ENCODE measurements around the gene NOL9. TPM values are rescaled to one million over a fixed set of nuclear protein-coding genes. Genes with fewer than 3 reads are reported as not detected.

Gene NOL9
- total and polyA plus RNA-seq, 2 of the 13 experiments (the other 11 are each of a cell fraction or from before 2014, with no cell fraction given) = 18.0 to 24.7 TPM

GRCh38 chr1:6582370-6582769 lies 28.1 kb upstream of the NOL9 start (continued):
- TF ChIP-seq MEIS2 (CRISPR knock-in tag; IDR thresholded peaks at IDR 0.05) = 0 out of 2 replicates have a peak, but pooled peaks have one; percentile 51
- no peak for TF ChIP-seq ZFP36L1 (CRISPR knock-in tag; IDR thresholded peaks at IDR 0.05)
- no peak for TF ChIP-seq EZH2 (conservative IDR thresholded peaks at IDR 0.05; ENCODE audit: low read depth, low read length)
- TF ChIP-seq ZBTB33 (CRISPR knock-in tag; IDR thresholded peaks at IDR 0.05) = 0 out of 2 replicates have a peak, but pooled peaks have one; percentile 37
- no peak for TF ChIP-seq KLF11 (CRISPR knock-in tag; IDR thresholded peaks at IDR 0.05)
- no peak for TF ChIP-seq SIX1 (CRISPR knock-in tag; IDR thresholded peaks at IDR 0.05; ENCODE audit: borderline replicate concordance)
- no peak; the same call in 1 of the 2 replicates for TF ChIP-seq PITX1 (CRISPR knock-in tag; IDR thresholded peaks at IDR 0.05)
- no peak for TF ChIP-seq ZNF777 (CRISPR knock-in tag; IDR thresholded peaks at IDR 0.05)
- TF ChIP-seq IRF2 (CRISPR knock-in tag; IDR thresholded peaks at IDR 0.05) = peak; percentile 85
- no peak for TF ChIP-seq JUNB (CRISPR knock-in tag; IDR thresholded peaks at IDR 0.05; ENCODE audit: borderline replicate concordance)
- TF ChIP-seq WIZ (CRISPR knock-in tag; IDR thresholded peaks at IDR 0.05) = no peak
- no peak for TF ChIP-seq BORCS8-MEF2B (CRISPR knock-in tag; IDR thresholded peaks at IDR 0.05)
- TF ChIP-seq FOXP4 (CRISPR knock-in tag; IDR thresholded peaks at IDR 0.05) = peak; percentile 90
- TF ChIP-seq FOSL1 (CRISPR knock-in tag; IDR thresholded peaks at IDR 0.05; ENCODE audit: borderline replicate concordance) = no peak
- TF ChIP-seq ZNF672 (CRISPR knock-in tag; IDR thresholded peaks at IDR 0.05) = no peak
- no peak for TF ChIP-seq ZNF232 (CRISPR knock-in tag; IDR thresholded peaks at IDR 0.05; ENCODE audit: borderline replicate concordance)
- TF ChIP-seq ZSCAN29 (CRISPR knock-in tag; conservative IDR thresholded peaks at IDR 0.05) = no peak
- TF ChIP-seq ZNF674 (CRISPR knock-in tag; IDR thresholded peaks at IDR 0.05; ENCODE audit: low read depth) = no peak
- no peak for TF ChIP-seq TCF7L2 (IDR thresholded peaks at IDR 0.05; ENCODE audit: low read depth, low read length)
- no peak for TF ChIP-seq CAMTA2 (CRISPR knock-in tag; IDR thresholded peaks at IDR 0.05; ENCODE audit: borderline replicate concordance)
- TF ChIP-seq FOXC1 (CRISPR knock-in tag; IDR thresholded peaks at IDR 0.05; ENCODE audit: borderline replicate concordance) = no peak
- TF ChIP-seq ATM (IDR thresholded peaks at IDR 0.05; ENCODE audit: borderline replicate concordance) = no peak
- TF ChIP-seq MXD3 (CRISPR knock-in tag; IDR thresholded peaks at IDR 0.05) = no peak
- TF ChIP-seq HMGXB4 (CRISPR knock-in tag; IDR thresholded peaks at IDR 0.05; ENCODE audit: borderline replicate concordance in 1 of 2, low read depth in 1 of 2) = peak in 1 of 2 experiments; percentile 64; a peak in 1 of 4 replicates
